ENCODE measurements around the gene SERPINI1. TPM values are rescaled to one million over a fixed set of nuclear protein-coding genes. Genes with fewer than 3 reads are reported as not detected.

SERPINI1 gene
- total RNA-seq, 1 experiment from 2014 or later = 6.0 TPM

DNA sequence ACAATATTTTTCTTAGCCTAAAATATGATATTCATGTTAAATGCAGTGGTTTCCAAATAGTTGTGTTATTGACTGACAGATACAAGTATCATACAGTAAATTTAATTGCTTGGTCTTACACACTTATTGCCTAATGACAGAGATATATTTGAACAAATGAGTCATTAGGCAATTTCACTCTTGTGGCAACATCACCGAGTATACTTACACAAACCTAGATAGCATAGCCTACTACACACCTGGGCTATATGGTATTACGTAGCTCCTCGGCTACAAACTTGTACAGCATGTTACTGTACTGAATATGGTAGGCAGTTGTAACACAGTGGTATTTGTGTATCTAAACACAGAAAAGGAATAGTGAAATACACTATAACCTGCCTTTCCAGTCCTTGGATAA is 50.3 kb downstream of the SERPINI1 start:
- Histone ChIP-seq H2BK15ac (ENCODE audit: low read depth, low read length) (no peak overlapping the region), H2BK12ac (ENCODE audit: insufficient read length, low read depth, low read length) (no peak overlapping the region), H3K4me1 (ENCODE audit: insufficient read depth, low read length) (no peaks in the 10 kb centered on the region), H3K9ac (ENCODE audit: extremely low read depth, insufficient read length, low read length) (no peak overlapping the region), H3K4ac (ENCODE audit: low read depth, low read length) (no peak overlapping the region), H3K18ac (ENCODE audit: insufficient read length, low read depth, low read length) (no peak overlapping the region), H3K14ac (ENCODE audit: insufficient read depth, low read length) (no peak overlapping the region), H3K9me3 (ENCODE audit: control insufficient read depth, low read depth, low read length) (no peaks in the 10 kb centered on the region), H4K8ac (replicated peaks; ENCODE audit: insufficient read length, low read depth, low read length) (no peak overlapping the region), H3K4me2 (ENCODE audit: insufficient read depth, insufficient read length, low read length) (no peak overlapping the region), H4K91ac (ENCODE audit: insufficient read length, low read depth, low read length) (no peak overlapping the region), H3K23ac (ENCODE audit: insufficient read length, low read depth, low read length) (no peak overlapping the region), H3K79me2 (ENCODE audit: insufficient read depth, low read length) (no peaks in the 10 kb centered on the region), H4K5ac (ENCODE audit: insufficient read length, low read depth, low read length) (no peak overlapping the region), H2AFZ (ENCODE audit: low read length) (no peak overlapping the region), H3K79me1 (ENCODE audit: insufficient read depth, low read depth, low read length, poor library complexity, severe bottlenecking) (no peaks in the 10 kb centered on the region), H3K27ac (ENCODE audit: insufficient read length, low read depth, low read length) (no peak overlapping the region), H2BK20ac (ENCODE audit: low read depth, low read length, poor library complexity, severe bottlenecking) (no peak overlapping the region), H3K27me3 (ENCODE audit: insufficient read depth, low read length) (no peaks in the 10 kb centered on the region), H3T11ph (ENCODE audit: low read length) (no peak overlapping the region), H4K20me1 (ENCODE audit: control insufficient read depth, insufficient read depth, insufficient read length) (no peaks in the 10 kb centered on the region), H2BK120ac (ENCODE audit: low read depth, low read length, poor library complexity, severe bottlenecking) (no peak overlapping the region), H2AK5ac (ENCODE audit: insufficient read length, low read length) (no peak overlapping the region), H3K56ac (ENCODE audit: insufficient read length, low read depth, low read length) (no peak overlapping the region), H3K23me2 (ENCODE audit: insufficient read length, low read depth, low read length, poor library complexity, severe bottlenecking) (no peaks in the 10 kb centered on the region), H2BK5ac (ENCODE audit: insufficient read length, low read length) (no peak overlapping the region)
- TF ChIP-seq, protein P1, sequence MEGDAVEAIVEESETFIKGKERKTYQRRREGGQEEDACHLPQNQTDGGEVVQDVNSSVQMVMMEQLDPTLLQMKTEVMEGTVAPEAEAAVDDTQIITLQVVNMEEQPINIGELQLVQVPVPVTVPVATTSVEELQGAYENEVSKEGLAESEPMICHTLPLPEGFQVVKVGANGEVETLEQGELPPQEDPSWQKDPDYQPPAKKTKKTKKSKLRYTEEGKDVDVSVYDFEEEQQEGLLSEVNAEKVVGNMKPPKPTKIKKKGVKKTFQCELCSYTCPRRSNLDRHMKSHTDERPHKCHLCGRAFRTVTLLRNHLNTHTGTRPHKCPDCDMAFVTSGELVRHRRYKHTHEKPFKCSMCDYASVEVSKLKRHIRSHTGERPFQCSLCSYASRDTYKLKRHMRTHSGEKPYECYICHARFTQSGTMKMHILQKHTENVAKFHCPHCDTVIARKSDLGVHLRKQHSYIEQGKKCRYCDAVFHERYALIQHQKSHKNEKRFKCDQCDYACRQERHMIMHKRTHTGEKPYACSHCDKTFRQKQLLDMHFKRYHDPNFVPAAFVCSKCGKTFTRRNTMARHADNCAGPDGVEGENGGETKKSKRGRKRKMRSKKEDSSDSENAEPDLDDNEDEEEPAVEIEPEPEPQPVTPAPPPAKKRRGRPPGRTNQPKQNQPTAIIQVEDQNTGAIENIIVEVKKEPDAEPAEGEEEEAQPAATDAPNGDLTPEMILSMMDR (conservative IDR thresholded peaks at IDR 0.05) = no peak
- Mint-ChIP-seq H3K36me3 (ENCODE audit: insufficient read depth in 1 of 3, low read depth in 3 of 3) (no peaks in the 10 kb centered on the region), H3K4me3 (no peak overlapping the region), H3K9me3 (no peaks in the 10 kb centered on the region), H3K4me1 (no peaks in the 10 kb centered on the region), H3K27me3 (ENCODE audit: low read depth) (no peaks in the 10 kb centered on the region), H3K27ac (no peak overlapping the region)
- no CpG with 5 or more reads among the region's 3 CpGs for WGBS (ENCODE audit: extremely low coverage, insufficient read length, low lambda C conversion rate)
- DNase-seq = no peak

All from H9 (cell line).